Calu3 (cell line): Measurements from ENCODE around the gene PLXNA2. TPM values are rescaled to one million over a fixed set of nuclear protein-coding genes. Genes with fewer than 3 reads are reported as not detected.

ENCODE experiments used
- BruUV-seq: library from RNA; stranded (reverse); fragments of 400-500 nt; replicated peaks from 2 replicates; lab custom pipeline; 2021; lab: Mats Ljungman, UMichigan
- CTCF ChIA-PET: fragments of 300-600 bp; sonication (Branson Sonifier 250); formaldehyde crosslinking; loops from one replicate; lab custom pipeline; 2022; ENCODE audit warnings: antibody characterized with exemption; lab: Charles Lee
- DNase-seq: peaks from one replicate; pipeline ENCODE4 v3.0.0; 2022
- H3K27ac Mint-ChIP-seq: one replicate; pipeline ENCODE4 v1.8.0; 2022; ENCODE audit warnings: mixed read lengths; ENCODE audit not compliant: unreplicated experiment
- H3K27me3 Mint-ChIP-seq: one replicate; pipeline ENCODE4 v1.8.0; 2022; ENCODE audit warnings: mixed read lengths; ENCODE audit not compliant: unreplicated experiment
- H3K36me3 Mint-ChIP-seq: one replicate; pipeline ENCODE4 v1.8.0; 2022; ENCODE audit warnings: mild to moderate bottlenecking, moderate library complexity, mixed read lengths; ENCODE audit not compliant: insufficient read depth, unreplicated experiment
- H3K4me1 Mint-ChIP-seq: one replicate; pipeline ENCODE4 v1.8.0; 2022; ENCODE audit warnings: mild to moderate bottlenecking, low read depth, mixed read lengths; ENCODE audit not compliant: unreplicated experiment
- H3K4me3 Mint-ChIP-seq: one replicate; pipeline ENCODE4 v1.8.0; 2022; ENCODE audit warnings: mild to moderate bottlenecking, low read depth, moderate library complexity, mixed read lengths; ENCODE audit not compliant: unreplicated experiment
- H3K9me3 Mint-ChIP-seq: one replicate; pipeline ENCODE4 v1.8.0; 2022; ENCODE audit warnings: low read depth, mixed read lengths; ENCODE audit not compliant: unreplicated experiment
- intact Hi-C: fragments of 100-400 bp; cut with micrococcal nuclease; formaldehyde crosslinking; loops from one replicate; pipeline ENCODE4 v1.10.0; 2022; ENCODE audit not compliant: unreplicated experiment
- total RNA-seq: library from RNA; stranded (reverse); gene quantifications from 2 replicates; pipeline ENCODE4 v1.2.3, GENCODE V29; 2022
- TF ChIP-seq, protein P1 (sequence below): fragments of 200-600 bp; IDR thresholded peaks from one replicate; pipeline ENCODE4 v1.8.0; 2022; ENCODE audit warnings: antibody characterized with exemption; ENCODE audit not compliant: unreplicated experiment

The PLXNA2 gene
- total RNA-seq, 1 experiment from 2014 or later = 16.2 TPM

DNA sequence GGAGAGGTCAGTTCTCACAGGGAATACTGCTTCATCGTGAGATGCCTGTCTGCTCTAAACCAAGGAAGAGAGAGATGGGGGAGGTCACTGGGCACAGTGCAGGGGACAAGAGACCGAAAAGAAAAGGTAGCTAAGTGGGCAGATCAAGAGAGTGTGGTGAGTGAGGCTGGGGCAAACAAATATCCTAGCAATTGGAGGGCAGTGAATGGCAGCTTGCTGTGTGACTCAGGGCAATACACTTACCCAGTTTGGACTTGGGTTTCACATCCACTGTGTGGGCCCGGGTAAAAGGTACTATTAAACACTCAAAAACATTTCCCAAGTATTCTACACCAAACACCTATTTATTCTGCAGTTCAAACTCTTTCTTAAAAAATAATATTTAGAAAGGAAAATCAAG, 10.2 kb downstream of the PLXNA2 start:
- Mint-ChIP-seq H3K27me3 (no peaks in the 10 kb centered on the region), H3K27ac (no peak overlapping the region), H3K4me3 (no peak overlapping the region), H3K4me1 (peaks cover 19% of the 10 kb centered on the region), H3K36me3 (no peaks in the 10 kb centered on the region), H3K9me3 (no peaks in the 10 kb centered on the region)
- TF ChIP-seq, protein P1, sequence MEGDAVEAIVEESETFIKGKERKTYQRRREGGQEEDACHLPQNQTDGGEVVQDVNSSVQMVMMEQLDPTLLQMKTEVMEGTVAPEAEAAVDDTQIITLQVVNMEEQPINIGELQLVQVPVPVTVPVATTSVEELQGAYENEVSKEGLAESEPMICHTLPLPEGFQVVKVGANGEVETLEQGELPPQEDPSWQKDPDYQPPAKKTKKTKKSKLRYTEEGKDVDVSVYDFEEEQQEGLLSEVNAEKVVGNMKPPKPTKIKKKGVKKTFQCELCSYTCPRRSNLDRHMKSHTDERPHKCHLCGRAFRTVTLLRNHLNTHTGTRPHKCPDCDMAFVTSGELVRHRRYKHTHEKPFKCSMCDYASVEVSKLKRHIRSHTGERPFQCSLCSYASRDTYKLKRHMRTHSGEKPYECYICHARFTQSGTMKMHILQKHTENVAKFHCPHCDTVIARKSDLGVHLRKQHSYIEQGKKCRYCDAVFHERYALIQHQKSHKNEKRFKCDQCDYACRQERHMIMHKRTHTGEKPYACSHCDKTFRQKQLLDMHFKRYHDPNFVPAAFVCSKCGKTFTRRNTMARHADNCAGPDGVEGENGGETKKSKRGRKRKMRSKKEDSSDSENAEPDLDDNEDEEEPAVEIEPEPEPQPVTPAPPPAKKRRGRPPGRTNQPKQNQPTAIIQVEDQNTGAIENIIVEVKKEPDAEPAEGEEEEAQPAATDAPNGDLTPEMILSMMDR = no peak
- CTCF ChIA-PET = interaction anchor here (0.6 to 3.3 kb wide), 4 partner anchors 11 to 1659 kb away, joined by 3 to 13 read pairs (median 4); partner anchors contain the start of gene PLXNA2
- intact Hi-C loops = no loop called here
- DNase-seq = no peak
- BruUV-seq = no TSS peak

DNA sequence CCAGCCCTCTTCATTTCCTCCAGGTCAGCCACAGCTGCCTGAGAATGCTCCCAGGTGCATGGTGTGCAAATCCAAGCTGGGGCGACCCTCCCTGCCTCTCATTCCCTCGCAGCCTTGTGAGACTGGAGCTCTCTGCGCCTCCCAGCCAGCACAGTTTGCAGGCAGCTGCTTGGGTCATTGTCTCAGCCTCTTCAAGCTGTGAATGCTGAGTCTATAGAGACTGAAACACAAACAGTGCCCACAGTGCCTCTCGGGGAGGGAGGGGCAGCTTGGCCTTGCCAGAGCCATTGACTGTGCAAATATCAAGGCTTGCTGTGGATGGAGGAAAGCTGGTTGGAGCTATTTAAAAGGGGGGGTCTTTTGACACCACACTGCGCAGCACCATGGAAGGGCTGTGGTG, 10.6 kb downstream of the PLXNA2 start:
- DNase-seq = no peak
- CTCF ChIA-PET = interaction anchor here (0.6 to 3.3 kb wide), 2 partner anchors 11 to 1660 kb away, joined by 4 to 13 read pairs; partner anchors contain the start of gene PLXNA2
- no peaks in the 10 kb centered on the region for H3K36me3 Mint-ChIP-seq
- no peak overlapping the region for H3K4me3 Mint-ChIP-seq
- no peak overlapping the region for H3K27ac Mint-ChIP-seq
- H3K27me3 Mint-ChIP-seq = no peaks in the 10 kb centered on the region
- peaks cover 22% of the 10 kb centered on the region for H3K4me1 Mint-ChIP-seq
- no TSS peak for BruUV-seq
- no peaks in the 10 kb centered on the region for H3K9me3 Mint-ChIP-seq
- TF ChIP-seq, protein P1 = no peak
- intact Hi-C loops = no loop called here

DNA sequence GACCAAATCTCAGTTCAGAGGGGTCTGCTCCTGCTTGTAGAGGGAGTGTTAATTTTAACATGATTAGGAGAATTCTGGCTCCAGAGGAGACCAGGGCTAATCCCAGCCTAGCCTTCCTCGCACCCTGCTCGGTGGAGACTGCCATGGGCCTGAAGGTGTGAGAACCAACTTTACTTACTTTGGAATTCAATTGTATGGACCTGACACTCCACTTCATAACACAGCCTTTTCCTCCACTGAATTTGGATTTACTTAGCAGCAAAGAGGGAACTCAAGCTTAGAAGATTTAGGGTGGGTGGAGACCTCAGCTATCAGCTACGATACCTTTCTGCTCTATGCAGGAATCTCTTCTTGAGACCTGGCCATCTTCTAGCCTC, 11.5 kb downstream of the PLXNA2 start:
- Mint-ChIP-seq H3K36me3 (no peaks in the 10 kb centered on the region), H3K9me3 (no peaks in the 10 kb centered on the region), H3K27ac (no peak overlapping the region), H3K4me1 (peaks cover 25% of the 10 kb centered on the region), H3K27me3 (no peaks in the 10 kb centered on the region), H3K4me3 (no peak overlapping the region)
- DNase-seq = no peak
- TF ChIP-seq, protein P1 = no peak
- CTCF ChIA-PET = interaction anchor here (0.7 to 1.7 kb wide), 3 partner anchors 8 to 100 kb away, joined by 3 to 5 read pairs (median 4); no protein-coding TSS in a partner anchor
- BruUV-seq = no TSS peak
- intact Hi-C loops = no loop called here

DNA sequence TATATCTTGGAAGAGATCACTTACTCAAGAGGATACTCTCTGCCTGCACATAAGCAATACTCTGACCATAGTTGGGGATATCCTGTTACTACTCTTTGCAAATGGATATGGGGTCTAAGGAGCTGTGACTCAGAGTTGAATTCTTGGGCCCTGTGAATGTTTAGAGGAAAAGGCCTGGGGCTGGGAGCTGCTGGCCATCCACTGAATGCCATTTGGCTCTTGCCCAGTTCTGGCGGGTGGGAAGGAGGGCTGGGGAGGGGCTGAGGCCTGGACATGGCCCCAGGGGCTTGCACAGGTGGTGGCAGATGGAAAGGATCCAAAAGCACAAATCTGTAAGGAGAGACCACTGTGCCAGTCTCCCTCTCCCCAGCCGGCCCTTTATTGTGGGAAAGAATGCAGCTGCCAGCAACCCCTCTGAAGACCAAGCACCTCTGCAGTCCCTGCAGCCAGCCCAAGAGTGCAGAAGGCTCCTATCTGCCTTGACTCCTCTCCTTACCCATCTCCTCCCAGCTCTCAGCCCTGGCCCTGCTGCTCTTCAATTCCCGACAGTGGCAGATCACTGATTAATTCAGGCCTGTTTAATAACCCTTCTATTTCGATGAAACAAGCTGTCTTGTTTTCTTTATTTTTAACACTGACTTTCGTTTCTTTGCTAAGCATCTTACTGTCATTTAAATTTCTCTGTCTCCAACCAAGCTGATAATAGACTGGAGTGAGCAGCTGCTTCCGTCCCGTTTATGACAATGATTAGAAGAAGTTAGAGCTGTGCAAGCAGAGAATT, 12.1 kb downstream of the PLXNA2 start:
- Mint-ChIP-seq H3K27ac (no peak overlapping the region), H3K36me3 (no peaks in the 10 kb centered on the region), H3K9me3 (no peaks in the 10 kb centered on the region), H3K4me1 (peaks cover 25% of the 10 kb centered on the region), H3K27me3 (no peaks in the 10 kb centered on the region), H3K4me3 (no peak overlapping the region)
- BruUV-seq = no TSS peak
- TF ChIP-seq, protein P1 = no peak
- CTCF ChIA-PET = interaction anchor here (0.7 to 1.7 kb wide), 3 partner anchors 9 to 100 kb away, joined by 3 to 5 read pairs (median 4); no protein-coding TSS in a partner anchor
- intact Hi-C loops = no loop called here
- DNase-seq = no peak
